Adrenal gland (tissue), 12 donors: ENCODE data around the gene KCNN3. TPM values are rescaled to one million over a fixed set of nuclear protein-coding genes. Genes with fewer than 3 reads are reported as not detected.
"Not testable (repeated sequence)": the region's sequence is repeated elsewhere in the genome, so short reads cannot be mapped to it uniquely, and the experiment has no call there.

Source experiments
- DNase-seq, 7 donors: peaks; one replicate each; pipeline ENCODE4 v3.0.0-alpha.2; 2019 to 2020
- H3K27ac ChIP-seq, 5 donors: fragments of 200-600 bp; sonication (generic) in 4 of 5; 1 replicate in 3 of 5; 2 replicates in 2 of 5; pipeline versions ENCODE4 v1.5.1 to v1.8.0; 2016 to 2020; ENCODE audit warnings: mild to moderate bottlenecking in 1 of 5
- H3K27me3 ChIP-seq: fragments of 200-600 bp; 2 replicates; pipeline ENCODE4 v1.8.0; 2021
- H3K36me3 ChIP-seq, 2 donors: fragments of 200-600 bp; replicated peaks in 1 of 2; 1 replicate in 1 of 2; 2 replicates in 1 of 2; pipeline versions ENCODE4 v1.5.1 to v1.8.0; 2018 to 2022
- H3K4me1 ChIP-seq, 2 donors: fragments of 200-600 bp; replicated peaks in 1 of 2; 1 replicate in 1 of 2; 2 replicates in 1 of 2; pipeline versions ENCODE4 v1.5.1 to v1.8.0; 2018 to 2021
- H3K4me3 ChIP-seq, 4 donors: fragments of 200-600 bp; sonication (generic) in 3 of 4; one replicate each; pipeline ENCODE4 v1.5.1; 2016 to 2018
- H3K9me3 ChIP-seq, 3 donors: fragments of 200-600 bp; sonication (generic) in 1 of 3; replicated peaks in 1 of 3; 1 replicate in 2 of 3; 2 replicates in 1 of 3; pipeline versions ENCODE4 v1.5.1 to v1.8.0; 2016 to 2021
- CTCF ChIP-seq, 6 experiments: fragments of 450-650 bp in 4 of 6; fragments of 200-600 bp in 2 of 6; sonication (generic) in 1 of 6; IDR thresholded peaks; 1 replicate in 5 of 6; 2 replicates in 1 of 6; pipeline versions ENCODE4 v1.5.1 to v1.8.0; 2016 to 2021; ENCODE audit warnings: antibody characterized with exemption in 6 of 6, mild to moderate bottlenecking in 2 of 6, moderate library complexity in 1 of 6
- POLR2A ChIP-seq, 2 donors: fragments of 450-650 bp; IDR thresholded peaks; one replicate each; pipeline ENCODE4 v1.6.1; 2017; ENCODE audit warnings: antibody characterized with exemption in 2 of 2, mild to moderate bottlenecking in 2 of 2, moderate library complexity in 1 of 2
- WGBS, 4 donors: extraction: QIAGEN DNeasy Blood & Tissue Kit in 2 of 4; methylation state at CpG; one replicate each; pipeline versions ENCODE4 v1.1.5 to v1.1.7; 2013 to 2017; 5-methylcytosine and 5-hydroxymethylcytosine counted together
- intact Hi-C, 2 donors: fragments of 100-400 bp; cut with DNase I; formaldehyde crosslinking; loops; one replicate each; pipeline versions ENCODE4 v1.14.1 to v1.15.0; 2022 to 2023
- polyA plus RNA-seq, 3 donors: library from polyadenylated mRNA; stranded (reverse); fragments of 200-250 nt in 2 of 3; fragments of 350-450 nt in 1 of 3; fragmentation: Illumina TruSeq in 1 of 3; extraction: RNeasy Lipid Tissue Mini Kit (QIAGEN cat#74804) in 1 of 3; gene quantifications; one replicate each; pipeline ENCODE4 v1.2.3, GENCODE V29; 2013 to 2014
- total RNA-seq, 9 donors: library from RNA; depleted of rRNA in 4 of 9; stranded (reverse); fragments of >200 nt in 4 of 9; fragments of 120-200 nt in 1 of 9; fragmentation: NEBNext Ultra II Directional in 1 of 9; extraction: Animal tissue kit (Norgen Biotek cat#: 25700) in 1 of 9; gene quantifications; one replicate each; pipeline versions ENCODE4 v1.1.0 to v1.2.4, GENCODE V29; 2013 to 2023
- donor health status: healthy with polysubstance abuse.
- donor health status: Bipolar disorder and iron deficiency.
- donor health status: DM: yes; HTN: yes; CAD: no.
- donor health status: DM: no; HTN: no; CAD: no.
- donor health status: DM: no; HTN: no; CAD: no.
- donor health status: DM: yes; HTN: yes; CAD: no.

KCNN3 gene
- total and polyA plus RNA-seq, 12 donors, result 0.17 to 2.3 (median 0.97) TPM

DNA sequence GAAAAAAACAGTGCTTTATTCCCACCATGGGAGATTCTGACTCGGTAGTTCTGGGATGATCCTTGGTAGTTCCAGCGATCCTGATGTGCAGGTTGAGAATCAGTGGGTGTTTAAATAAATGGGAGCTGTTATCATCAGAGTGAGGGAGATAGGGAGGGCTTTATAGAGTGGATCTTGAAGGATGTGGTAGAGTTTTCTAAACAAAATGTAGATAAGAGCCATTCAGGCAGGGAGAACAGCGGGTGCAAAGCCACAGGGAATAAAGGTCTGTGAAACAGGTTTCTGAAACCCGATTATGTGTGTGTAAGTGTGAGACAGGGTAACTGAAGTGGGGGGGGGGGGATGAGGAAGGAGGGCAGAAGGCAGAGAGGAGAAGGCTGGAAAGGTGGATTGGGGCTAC lies 186.3 kb downstream of the KCNN3 start:
- intact Hi-C loops, result no loop called here
- no peaks in the 10 kb centered on the region for H3K4me1 ChIP-seq

DNA sequence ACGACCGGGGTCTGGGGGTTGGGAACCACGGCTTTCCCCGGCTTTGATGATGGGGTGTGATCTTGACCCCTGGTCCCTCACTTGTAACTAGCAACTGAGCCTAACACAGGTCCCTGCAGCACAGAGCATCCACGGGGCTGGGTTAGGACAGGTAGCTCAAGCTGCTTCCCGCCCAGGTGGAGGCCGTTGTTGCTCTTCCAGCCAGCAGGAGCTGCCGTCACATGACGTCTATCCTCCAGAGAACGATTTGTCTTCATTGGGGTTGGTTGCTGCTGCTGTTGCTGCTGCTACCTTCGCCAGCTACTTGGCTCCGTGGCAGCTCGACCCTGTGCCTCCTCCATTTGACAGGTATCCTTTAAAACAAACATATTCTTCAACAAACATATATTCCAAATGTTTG lies 187.8 kb downstream of the KCNN3 start:
- intact Hi-C loops, result no loop called here
- H3K4me1 ChIP-seq, result no peaks in the 10 kb centered on the region
- TF ChIP-seq POLR2A (IDR thresholded peaks at IDR 0.05), result no peak
- TF ChIP-seq CTCF (IDR thresholded peaks at IDR 0.05), result no peak
- H3K27ac ChIP-seq, result no peak overlapping the region
- H3K27me3 ChIP-seq, result no peaks in the 10 kb centered on the region
- no peaks in the 10 kb centered on the region for H3K9me3 ChIP-seq
- no peaks in the 10 kb centered on the region for H3K36me3 ChIP-seq
- H3K4me3 ChIP-seq, result no peak overlapping the region
- 64 to 78% (median 67%) methylated on average over 12 to 13 of the region's 13 CpGs for WGBS, 4 donors
- no peak for DNase-seq

More for the DNA sequence above, 186.3 kb downstream of the KCNN3 start:
- no peak overlapping the region for H3K27ac ChIP-seq
- DNase-seq, result no peak
- 60 to 91% (median 65%) methylated on average over 3 to 4 of the region's 4 CpGs for WGBS, 4 donors
- peaks cover 4% of the 10 kb centered on the region for H3K27me3 ChIP-seq
- TF ChIP-seq CTCF (IDR thresholded peaks at IDR 0.05), result no peak
- TF ChIP-seq POLR2A (IDR thresholded peaks at IDR 0.05), result no peak
- no peak overlapping the region for H3K4me3 ChIP-seq
- no peaks in the 10 kb centered on the region for H3K9me3 ChIP-seq
- H3K36me3 ChIP-seq, result no peaks in the 10 kb centered on the region

DNA sequence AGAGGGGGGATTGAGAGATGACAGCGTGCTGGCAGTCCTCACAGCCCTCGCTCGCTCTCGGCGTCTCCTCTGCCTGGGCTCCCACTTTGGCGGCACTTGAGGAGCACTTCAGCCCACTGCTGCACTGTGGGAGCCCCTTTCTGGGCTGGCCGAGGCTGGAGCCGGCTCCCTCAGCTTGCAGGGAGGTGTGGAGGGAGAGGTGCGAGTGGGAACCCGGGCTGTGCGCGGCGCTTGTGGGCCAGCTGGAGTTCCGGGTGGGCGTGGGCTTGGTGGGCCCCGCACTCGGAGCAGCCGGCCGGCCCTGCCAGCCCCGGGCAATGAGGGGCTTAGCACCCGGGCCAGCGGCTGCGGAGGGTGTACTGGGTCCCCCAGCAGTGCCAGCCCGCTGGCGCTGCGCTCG lies 192.2 kb downstream of the KCNN3 start:
- H3K4me3 ChIP-seq, H3K4me1 ChIP-seq, H3K36me3 ChIP-seq, H3K9me3 ChIP-seq, H3K27me3 ChIP-seq, DNase-seq, H3K27ac ChIP-seq, intact Hi-C loops: not testable (repeated sequence)
- 89 to 100% (median 93%) methylated on average over 3 to 27 of the region's 27 CpGs for WGBS, 4 donors

- H3K4me3 ChIP-seq, intact Hi-C loops, H3K4me1 ChIP-seq, H3K9me3 ChIP-seq, DNase-seq, H3K36me3 ChIP-seq, H3K27ac ChIP-seq, H3K27me3 ChIP-seq: not testable (repeated sequence)
- 53 to 76% (median 60%) methylated on average over 2 of the region's 2 CpGs for WGBS, 4 donors
Measured at GRCh38 chr1:154676847-154677246, 193.2 kb downstream of the KCNN3 start.

DNA sequence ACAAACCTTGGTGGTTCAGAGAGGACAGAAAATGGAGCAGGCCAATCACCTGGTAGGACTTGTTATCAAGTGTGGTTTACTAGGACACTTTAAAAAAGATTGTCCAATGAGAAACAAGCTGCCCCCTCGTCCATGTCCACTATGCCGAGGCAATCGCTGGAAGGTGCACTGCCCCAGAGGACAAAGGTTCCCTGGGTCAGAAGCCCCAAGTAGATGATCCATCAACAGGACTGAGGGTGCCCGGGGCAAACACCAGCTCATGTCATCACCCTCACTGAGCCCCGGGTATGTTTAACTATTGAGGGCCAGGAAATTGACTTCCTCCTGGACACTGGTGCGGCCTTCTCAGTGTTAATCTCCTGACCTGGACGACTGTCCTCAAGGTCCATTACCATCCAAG lies 195.6 kb downstream of the KCNN3 start:
- intact Hi-C loops, DNase-seq, H3K27me3 ChIP-seq, H3K9me3 ChIP-seq, H3K4me1 ChIP-seq, H3K36me3 ChIP-seq, H3K27ac ChIP-seq, H3K4me3 ChIP-seq: not testable (repeated sequence)
- WGBS, 4 donors, result 70 to 82% (median 77%) methylated on average over 4 to 7 of the region's 7 CpGs

DNA sequence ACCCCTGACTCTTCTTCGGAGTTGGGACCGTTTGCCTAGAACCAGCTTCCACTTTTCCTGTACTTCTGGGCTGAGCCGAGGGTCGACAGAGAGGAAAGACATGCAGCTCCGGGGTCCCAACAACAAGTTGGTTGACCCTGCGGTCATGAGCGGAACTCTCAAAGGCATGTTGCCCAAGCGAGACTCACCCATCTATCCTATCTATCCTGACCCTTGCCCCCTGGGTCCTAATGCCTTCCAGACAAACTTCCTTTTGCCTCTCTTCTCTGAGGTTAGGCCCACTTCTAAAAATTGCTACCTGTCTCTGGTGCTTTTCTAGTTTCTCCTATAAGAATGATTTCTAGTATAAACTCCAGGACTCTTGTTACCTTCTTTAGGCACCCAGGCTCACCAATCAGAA lies 197.8 kb downstream of the KCNN3 start:
- H3K36me3 ChIP-seq, H3K27ac ChIP-seq, intact Hi-C loops, H3K4me3 ChIP-seq, H3K27me3 ChIP-seq, H3K9me3 ChIP-seq, DNase-seq, H3K4me1 ChIP-seq: not testable (repeated sequence)
- 75 to 85% (median 76%) methylated on average over 7 to 8 of the region's 8 CpGs for WGBS, 4 donors

- H3K27ac ChIP-seq, H3K9me3 ChIP-seq, intact Hi-C loops, H3K4me3 ChIP-seq, DNase-seq, H3K27me3 ChIP-seq, H3K4me1 ChIP-seq, H3K36me3 ChIP-seq: not testable (repeated sequence)
- WGBS, 4 donors, result 79 to 86% (median 84%) methylated on average over 9 of the region's 9 CpGs
Measured at GRCh38 chr1:154671412-154671811, 198.7 kb downstream of the KCNN3 start.

DNA sequence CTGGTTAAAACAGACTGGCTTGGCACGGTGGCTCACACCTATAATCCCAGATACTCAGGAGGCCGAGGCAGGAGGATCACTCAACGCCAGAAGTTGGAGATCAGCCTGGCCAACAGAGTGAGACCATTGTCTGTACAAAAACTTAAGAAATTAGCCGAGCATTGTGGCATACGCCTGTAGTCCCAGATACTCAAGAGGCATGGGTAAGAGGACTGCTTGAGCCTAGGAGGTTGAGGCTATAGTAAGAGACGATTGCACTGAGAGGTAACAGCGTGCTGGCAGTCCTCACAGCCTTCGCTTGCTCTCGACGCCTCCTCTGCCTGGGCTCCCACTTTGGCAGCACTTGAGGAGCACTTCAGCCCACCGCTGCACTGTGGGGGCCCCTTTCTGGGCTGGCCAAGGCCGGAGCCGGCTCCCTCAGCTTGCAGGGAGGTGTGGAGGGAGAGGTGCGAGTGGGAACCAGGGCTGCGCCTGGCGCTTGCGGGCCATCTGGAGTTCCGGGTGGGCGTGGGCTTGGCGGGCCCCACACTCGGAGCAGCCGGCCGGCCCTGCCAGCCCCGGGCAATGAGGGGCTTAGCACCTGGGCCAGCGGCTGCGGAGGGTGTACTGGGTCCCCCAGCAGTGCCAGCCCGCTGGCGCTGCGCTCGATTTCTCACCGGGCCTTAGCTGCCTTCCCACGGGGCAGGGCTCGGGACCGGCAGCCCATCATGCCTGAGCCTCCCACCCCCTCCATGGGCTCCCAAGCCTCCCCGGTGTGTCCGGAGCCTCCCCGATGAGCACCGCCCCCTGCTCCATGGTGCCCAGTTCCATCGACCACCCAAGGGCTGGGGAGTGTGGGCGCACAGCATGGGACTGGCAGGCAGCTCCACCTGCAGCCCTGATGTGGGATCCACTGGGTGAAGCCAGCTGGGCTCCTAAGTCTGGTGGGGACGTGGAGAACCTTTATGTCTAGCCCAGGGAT lies 199.5 kb downstream of the KCNN3 start:
- H3K27me3 ChIP-seq, H3K4me1 ChIP-seq, intact Hi-C loops, H3K9me3 ChIP-seq, H3K27ac ChIP-seq, H3K4me3 ChIP-seq, H3K36me3 ChIP-seq, DNase-seq: not testable (repeated sequence)
- WGBS, 4 donors, result 76 to 86% (median 82%) methylated on average over 14 to 41 of the region's 41 CpGs
